Measurements from ENCODE around the gene LCN15.

DNA sequence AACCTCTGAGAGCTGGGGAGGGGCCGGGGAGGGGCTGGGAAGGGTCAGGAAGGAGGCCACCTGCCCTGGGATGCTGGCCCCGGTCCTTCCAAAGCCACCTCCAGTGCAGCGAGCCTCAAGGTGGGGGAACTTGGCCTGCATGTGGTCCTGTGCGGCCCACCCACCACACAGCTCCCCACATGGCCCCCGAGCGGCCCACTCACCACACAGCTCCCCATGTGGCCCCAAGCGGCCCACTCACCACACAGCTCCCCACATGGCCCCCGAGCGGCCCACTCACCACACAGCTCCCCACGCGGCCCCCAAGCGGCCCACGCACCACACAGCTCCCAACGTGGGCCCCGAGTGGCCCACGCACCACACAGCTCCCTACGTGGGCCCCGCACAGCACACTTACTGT is 19.5 kb downstream of the LCN15 start:
- TF ChIP-seq, protein P1, sequence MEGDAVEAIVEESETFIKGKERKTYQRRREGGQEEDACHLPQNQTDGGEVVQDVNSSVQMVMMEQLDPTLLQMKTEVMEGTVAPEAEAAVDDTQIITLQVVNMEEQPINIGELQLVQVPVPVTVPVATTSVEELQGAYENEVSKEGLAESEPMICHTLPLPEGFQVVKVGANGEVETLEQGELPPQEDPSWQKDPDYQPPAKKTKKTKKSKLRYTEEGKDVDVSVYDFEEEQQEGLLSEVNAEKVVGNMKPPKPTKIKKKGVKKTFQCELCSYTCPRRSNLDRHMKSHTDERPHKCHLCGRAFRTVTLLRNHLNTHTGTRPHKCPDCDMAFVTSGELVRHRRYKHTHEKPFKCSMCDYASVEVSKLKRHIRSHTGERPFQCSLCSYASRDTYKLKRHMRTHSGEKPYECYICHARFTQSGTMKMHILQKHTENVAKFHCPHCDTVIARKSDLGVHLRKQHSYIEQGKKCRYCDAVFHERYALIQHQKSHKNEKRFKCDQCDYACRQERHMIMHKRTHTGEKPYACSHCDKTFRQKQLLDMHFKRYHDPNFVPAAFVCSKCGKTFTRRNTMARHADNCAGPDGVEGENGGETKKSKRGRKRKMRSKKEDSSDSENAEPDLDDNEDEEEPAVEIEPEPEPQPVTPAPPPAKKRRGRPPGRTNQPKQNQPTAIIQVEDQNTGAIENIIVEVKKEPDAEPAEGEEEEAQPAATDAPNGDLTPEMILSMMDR (IDR thresholded peaks at IDR 0.05; ENCODE audit: low read depth, low read length, missing input control): no peak
- TF ChIP-seq, protein P2, sequence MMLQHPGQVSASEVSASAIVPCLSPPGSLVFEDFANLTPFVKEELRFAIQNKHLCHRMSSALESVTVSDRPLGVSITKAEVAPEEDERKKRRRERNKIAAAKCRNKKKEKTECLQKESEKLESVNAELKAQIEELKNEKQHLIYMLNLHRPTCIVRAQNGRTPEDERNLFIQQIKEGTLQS (IDR thresholded peaks at IDR 0.05): no peak
- no peak for TF ChIP-seq JUND (IDR thresholded peaks at IDR 0.05)
- TF ChIP-seq, protein P3, sequence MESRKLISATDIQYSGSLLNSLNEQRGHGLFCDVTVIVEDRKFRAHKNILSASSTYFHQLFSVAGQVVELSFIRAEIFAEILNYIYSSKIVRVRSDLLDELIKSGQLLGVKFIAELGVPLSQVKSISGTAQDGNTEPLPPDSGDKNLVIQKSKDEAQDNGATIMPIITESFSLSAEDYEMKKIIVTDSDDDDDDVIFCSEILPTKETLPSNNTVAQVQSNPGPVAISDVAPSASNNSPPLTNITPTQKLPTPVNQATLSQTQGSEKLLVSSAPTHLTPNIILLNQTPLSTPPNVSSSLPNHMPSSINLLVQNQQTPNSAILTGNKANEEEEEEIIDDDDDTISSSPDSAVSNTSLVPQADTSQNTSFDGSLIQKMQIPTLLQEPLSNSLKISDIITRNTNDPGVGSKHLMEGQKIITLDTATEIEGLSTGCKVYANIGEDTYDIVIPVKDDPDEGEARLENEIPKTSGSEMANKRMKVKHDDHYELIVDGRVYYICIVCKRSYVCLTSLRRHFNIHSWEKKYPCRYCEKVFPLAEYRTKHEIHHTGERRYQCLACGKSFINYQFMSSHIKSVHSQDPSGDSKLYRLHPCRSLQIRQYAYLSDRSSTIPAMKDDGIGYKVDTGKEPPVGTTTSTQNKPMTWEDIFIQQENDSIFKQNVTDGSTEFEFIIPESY (IDR thresholded peaks at IDR 0.05): no peak

All from liver (tissue), 3 donors.